K562 (cell line): ENCODE measurements around the gene MDM4.

Experiments
- ADNP ChIP-seq: fragments of 200-800 bp; sonication (Bioruptor generic); IDR thresholded peaks from 2 replicates; pipeline ENCODE4 v1.6.1; 2016; ENCODE audit warnings: missing genetic modification characterization, missing compliant biosample characterization
- AFF4 ChIP-seq: sonication (generic); formaldehyde crosslinking; IDR thresholded peaks from 2 replicates; pipeline ENCODE4 v1.8.0; 2023; ENCODE audit warnings: mild to moderate bottlenecking, missing genetic modification reagents
- ARHGAP35 ChIP-seq: fragments of 450-650 bp; IDR thresholded peaks from 2 replicates; pipeline ENCODE4 v1.6.1; 2018; ENCODE audit not compliant: partially characterized antibody
- CBX2 ChIP-seq: fragments of 200-600 bp; sonication (generic); IDR thresholded peaks from one replicate; pipeline ENCODE4 v1.6.1; 2012; ENCODE audit warnings: mild to moderate bottlenecking, low read length, inconsistent platforms; ENCODE audit not compliant: insufficient read depth, poor library complexity, severe bottlenecking
- CC2D1A ChIP-seq: fragments of 450-650 bp; IDR thresholded peaks from 2 replicates; pipeline ENCODE4 v1.6.1; 2017; ENCODE audit warnings: mild to moderate bottlenecking
- CTCF ChIP-seq, 3 experiments: IDR thresholded peaks in 2 of 3; conservative IDR thresholded peaks in 1 of 3; 2 replicates each; pipeline ENCODE4 v1.5.1; 2011 to 2012; ENCODE audit warnings: low read length in 3 of 3, mild to moderate bottlenecking in 3 of 3, control low read depth in 2 of 3, improper control_type of control experiment in 1 of 3, inconsistent platforms in 1 of 3, low read depth in 1 of 3, mixed read lengths in 1 of 3, moderate library complexity in 1 of 3; ENCODE audit not compliant: insufficient read depth in 2 of 3
- E4F1 ChIP-seq: fragments of 250-450 bp; sonication (Bioruptor Pico); IDR thresholded peaks from 2 replicates; pipeline ENCODE4 v1.5.0; 2021; ENCODE audit warnings: mild to moderate bottlenecking, borderline replicate concordance
- MECOM ChIP-seq: fragments of 250-450 bp; sonication (Bioruptor Pico); IDR thresholded peaks from 2 replicates; pipeline ENCODE4 v1.8.0; 2022; ENCODE audit warnings: inconsistent platforms
- NBN ChIP-seq: fragments of 450-650 bp; IDR thresholded peaks from 2 replicates; pipeline ENCODE4 v1.6.1; 2016; ENCODE audit warnings: low read depth, mild to moderate bottlenecking
- WHSC1 ChIP-seq: IDR thresholded peaks from one replicate; pipeline ENCODE4 v1.6.1; 2012; ENCODE audit warnings: low read length, control low read depth, inconsistent platforms
- ZNF165 ChIP-seq: fragments of 250-450 bp; sonication (Bioruptor Pico); IDR thresholded peaks from 2 replicates; pipeline ENCODE4 v1.4.0; 2020; ENCODE audit warnings: borderline replicate concordance

- TF ChIP-seq AFF4 (CRISPR knock-in tag): no peak
- TF ChIP-seq WHSC1: no peak
- peak; percentile 94 for TF ChIP-seq ADNP (tag)
- peak; percentile 88; the same call in 1 of the 2 replicates for TF ChIP-seq NBN
- peak; percentile 96 for TF ChIP-seq MECOM (CRISPR knock-in tag)
- no peak for TF ChIP-seq E4F1 (CRISPR knock-in tag)
- peak; percentile 81 to 91 (median 90) for TF ChIP-seq CTCF (IDR thresholded peaks at IDR 0.05 in 2 of 3, conservative IDR thresholded peaks at IDR 0.05 in 1 of 3; ENCODE audit: insufficient read depth in 2 of 3, low read depth in 1 of 3, low read length in 3 of 3)
- TF ChIP-seq CBX2: no peak
- no peak for TF ChIP-seq ARHGAP35
- TF ChIP-seq ZNF165 (CRISPR knock-in tag): no peak
- peak; percentile 84 for TF ChIP-seq CC2D1A
Measured at GRCh38 chr1:204565617-204566582, 49.7 kb downstream of the MDM4 start.
